Caco-2 (cell line): ENCODE data around the gene ZNF573. TPM values are rescaled to one million over a fixed set of nuclear protein-coding genes. Genes with fewer than 3 reads are reported as not detected.

Experiments
- BruUV-seq: library from RNA; stranded (reverse); fragments of 400-500 nt; replicated peaks from 2 replicates; lab custom pipeline; 2021; lab: Mats Ljungman, UMichigan
- CTCF ChIA-PET: fragments of 300-600 bp; sonication (Branson Sonifier 250); formaldehyde crosslinking; loops from one replicate; lab custom pipeline; 2022; ENCODE audit warnings: antibody characterized with exemption; lab: Charles Lee
- POLR2A ChIA-PET: fragments of 300-600 bp; sonication (Branson Sonifier 250); formaldehyde crosslinking; loops from one replicate; lab custom pipeline; 2022; ENCODE audit warnings: antibody characterized with exemption; lab: Charles Lee
- DNase-seq, 2 experiments: peaks; one replicate each; pipeline versions ENCODE4 v3.0.0 to v3.0.0-alpha.2; 2020 to 2022
- H3K27me3 ChIP-seq: replicated peaks from 2 replicates; pipeline ENCODE4 v1.6.0; 2011; ENCODE audit warnings: low read length; ENCODE audit not compliant: control insufficient read depth, insufficient read depth
- H3K36me3 ChIP-seq: 2 replicates; pipeline ENCODE4 v1.5.1; 2011; ENCODE audit warnings: low read length; ENCODE audit not compliant: control insufficient read depth, insufficient read depth
- H3K4me1 ChIP-seq: fragments of 250-450 bp; sonication (Bioruptor Pico); 2 replicates; pipeline ENCODE4 v1.5.1; 2020; ENCODE audit warnings: mild to moderate bottlenecking
- H3K4me3 ChIP-seq: 2 replicates; pipeline ENCODE4 v1.5.1; 2011; ENCODE audit warnings: low read depth, mild to moderate bottlenecking, control low read depth, low read length
- H3K9me3 ChIP-seq: fragments of 250-450 bp; sonication (Bioruptor Pico); 2 replicates; pipeline ENCODE4 v1.5.1; 2020; ENCODE audit warnings: mild to moderate bottlenecking, moderate library complexity
- H3K27ac Mint-ChIP-seq: one replicate; pipeline ENCODE4 v1.8.0; 2022; ENCODE audit warnings: mixed read lengths; ENCODE audit not compliant: unreplicated experiment
- H3K27me3 Mint-ChIP-seq: one replicate; pipeline ENCODE4 v1.8.0; 2022; ENCODE audit warnings: mixed read lengths; ENCODE audit not compliant: insufficient read depth, unreplicated experiment
- H3K36me3 Mint-ChIP-seq: one replicate; pipeline ENCODE4 v1.8.0; 2022; ENCODE audit warnings: mild to moderate bottlenecking, mixed read lengths; ENCODE audit not compliant: insufficient read depth, unreplicated experiment
- H3K4me1 Mint-ChIP-seq: one replicate; pipeline ENCODE4 v1.8.0; 2022; ENCODE audit warnings: low read depth, mixed read lengths; ENCODE audit not compliant: unreplicated experiment
- H3K4me3 Mint-ChIP-seq: one replicate; pipeline ENCODE4 v1.8.0; 2022; ENCODE audit warnings: mild to moderate bottlenecking, moderate library complexity, mixed read lengths; ENCODE audit not compliant: unreplicated experiment
- H3K9me3 Mint-ChIP-seq: one replicate; pipeline ENCODE4 v1.8.0; 2022; ENCODE audit warnings: mixed read lengths; ENCODE audit not compliant: unreplicated experiment
- CTCF ChIP-seq, 2 experiments: fragments of 200-600 bp in 1 of 2; IDR thresholded peaks; 1 replicate in 1 of 2; 2 replicates in 1 of 2; pipeline versions ENCODE4 v1.5.1 to v1.8.0; 2011 to 2022; ENCODE audit warnings: antibody characterized with exemption in 1 of 2, control low read depth in 1 of 2, inconsistent platforms in 1 of 2, low read depth in 1 of 2, low read length in 1 of 2, mild to moderate bottlenecking in 1 of 2, moderate library complexity in 1 of 2; ENCODE audit not compliant: insufficient read depth in 1 of 2, severe bottlenecking in 1 of 2, unreplicated experiment in 1 of 2
- intact Hi-C: fragments of 100-400 bp; cut with micrococcal nuclease; formaldehyde crosslinking; loops from one replicate; pipeline ENCODE4 v1.10.0; 2022; ENCODE audit not compliant: unreplicated experiment
- total RNA-seq: library from RNA; stranded (reverse); gene quantifications from 2 replicates; pipeline ENCODE4 v1.2.3, GENCODE V29; 2022

The ZNF573 gene
- total RNA-seq, 1 experiment from 2014 or later = 6.9 TPM

- TSS peak; percentile 59 for BruUV-seq
- H3K4me1 ChIP-seq = no peaks in the 10 kb centered on the region
- intact Hi-C loops = no loop called here
- peaks cover 2% of the 10 kb centered on the region; the same call in 1 of the 2 replicates for H3K36me3 ChIP-seq
- Mint-ChIP-seq H3K27ac (peak overlapping the region; percentile 71), H3K4me3 (peak overlapping the region; percentile 84), H3K9me3 (peaks cover 14% of the 10 kb centered on the region), H3K36me3 (no peaks in the 10 kb centered on the region), H3K27me3 (no peaks in the 10 kb centered on the region), H3K4me1 (no peaks in the 10 kb centered on the region)
- CTCF ChIA-PET = interaction anchor here (0.8 kb wide), 1 partner anchor 98 kb away, joined by 4 read pairs; the partner anchor contains the start of genes ZNF540 and ZNF571
- H3K4me3 ChIP-seq = peak overlapping the region; percentile 50
- peak; percentile 81 to 87 for DNase-seq
- H3K27me3 ChIP-seq = no peaks in the 10 kb centered on the region
- POLR2A ChIA-PET = interaction anchor here (0.7 to 1.0 kb wide), 2 partner anchors 28 to 206 kb away, joined by 3 to 5 read pairs; partner anchors contain the start of gene ZNF607
- peak in 1 of 2 experiments; percentile 14 for TF ChIP-seq CTCF (IDR thresholded peaks at IDR 0.05; ENCODE audit: insufficient read depth in 1 of 2, low read depth in 1 of 2, low read length in 1 of 2, severe bottlenecking in 1 of 2, unreplicated experiment in 1 of 2)
- H3K9me3 ChIP-seq = peaks cover 38% of the 10 kb centered on the region
Measured at GRCh38 chr19:37691881-37692504, 87.4 kb downstream of the ZNF573 start.

Other genes starting within 250 kb of the ZNF573 start
- 1.4 and 3.6 TPM in 2 replicates for gene ZNF571, start 184.8 kb downstream of the ZNF573 start, total RNA-seq
- 0.36 TPM in 1 of 2 replicates, not detected in the other for gene ZNF540, start 184.7 kb downstream of the ZNF573 start, total RNA-seq
- 12.9 and 15.5 TPM in 2 replicates for gene ZFP30, start 124.1 kb downstream of the ZNF573 start, total RNA-seq
- gene ZNF607, start 59.8 kb downstream of the ZNF573 start, total RNA-seq = 14.5 and 15.4 TPM in 2 replicates
- not detected in 2 replicates for gene WDR87, start 127.0 kb upstream of the ZNF573 start, total RNA-seq
- 125 and 129 TPM in 2 replicates for gene SIPA1L3, start 127.6 kb upstream of the ZNF573 start, total RNA-seq